ENCODE data around the gene ITPKC.

Gene ITPKC

GRCh38 chr19:40781140-40781539, 64.2 kb downstream of the ITPKC start:
- TF ChIP-seq CTCF (IDR thresholded peaks at IDR 0.05) = no peak

GRCh38 chr19:40783711-40784110, 66.8 kb downstream of the ITPKC start:
- no peak for TF ChIP-seq CTCF (IDR thresholded peaks at IDR 0.05)

- no peak for TF ChIP-seq CTCF (IDR thresholded peaks at IDR 0.05)
These were observed 68.6 kb downstream of the ITPKC start for GRCh38 chr19:40785526-40785925.

GRCh38 chr19:40786060-40787037, 69.4 kb downstream of the ITPKC start:
- TF ChIP-seq CTCF (IDR thresholded peaks at IDR 0.05) = no peak

Data from LNCAP (cell line).